HEK293 (cell line): ENCODE results near the gene ZNF573.

ENCODE experiments used
- CTCF ChIA-PET: fragments of 350-600 bp; formaldehyde crosslinking; extraction: SDS; loops from one replicate; lab custom pipeline; 2021; ENCODE audit warnings: antibody characterized with exemption; lab: Yijun Ruan, JAX
- POLR2A ChIA-PET: fragments of 300-600 bp; formaldehyde crosslinking; extraction: SDS; loops from one replicate; lab custom pipeline; 2020; ENCODE audit warnings: antibody characterized with exemption, inconsistent platforms; lab: Yijun Ruan, JAX
- H3K27ac ChIP-seq: fragments of 200-500 bp; sonication (Bioruptor generic); 2 replicates; pipeline ENCODE4 v1.5.1; 2014; ENCODE audit warnings: low read depth, low read length, control low read depth, inconsistent platforms; ENCODE audit errors: extremely low read depth
- H3K36me3 ChIP-seq, 2 experiments: fragments of 200-500 bp in 1 of 2; sonication (Bioruptor generic) in 1 of 2; 1 replicate in 1 of 2; 2 replicates in 1 of 2; pipeline ENCODE4 v1.5.1; 2014 to 2017; ENCODE audit warnings: inconsistent platforms in 2 of 2, low read length in 2 of 2; ENCODE audit not compliant: control insufficient read depth in 2 of 2, insufficient read depth in 1 of 2
- H3K4me1 ChIP-seq: fragments of 200-500 bp; sonication (Bioruptor generic); 2 replicates; pipeline ENCODE4 v1.5.1; 2014; ENCODE audit warnings: mild to moderate bottlenecking, low read length, inconsistent platforms; ENCODE audit not compliant: control insufficient read depth, insufficient read depth
- H3K4me3 ChIP-seq: 2 replicates; pipeline ENCODE4 v1.5.1; 2011; ENCODE audit warnings: low read depth, mild to moderate bottlenecking, control low read depth, low read length, moderate library complexity
- H3K9me3 ChIP-seq: fragments of 200-500 bp; sonication (Bioruptor generic); 2 replicates; pipeline ENCODE4 v1.5.1; 2014; ENCODE audit warnings: low read depth, low read length, inconsistent platforms; ENCODE audit not compliant: control insufficient read depth, insufficient read depth
- RBAK ChIP-seq: fragments of 450-650 bp; formaldehyde crosslinking; IDR thresholded peaks from 2 replicates; pipeline ENCODE4 v1.5.1; 2016; ENCODE audit warnings: missing biosample characterization, missing genetic modification characterization
- REPIN1 ChIP-seq: fragments of 450-650 bp; formaldehyde crosslinking; IDR thresholded peaks from 2 replicates; pipeline ENCODE4 v1.5.1; 2017; ENCODE audit warnings: missing biosample characterization, missing genetic modification characterization, low read depth
- SCRT1 ChIP-seq: fragments of 450-650 bp; formaldehyde crosslinking; IDR thresholded peaks from 2 replicates; pipeline ENCODE4 v1.5.1; 2016; ENCODE audit warnings: missing biosample characterization, missing genetic modification characterization, borderline replicate concordance
- TCF7L2 ChIP-seq: IDR thresholded peaks from 2 replicates; pipeline ENCODE4 v1.6.1; 2011; ENCODE audit warnings: low read depth, mild to moderate bottlenecking, inconsistent platforms, low read length, moderate library complexity, borderline replicate concordance
- ZBTB8A ChIP-seq: fragments of 450-650 bp; formaldehyde crosslinking; IDR thresholded peaks from 2 replicates; pipeline ENCODE4 v1.5.1; 2016; ENCODE audit warnings: missing biosample characterization, missing genetic modification characterization
- ZNF138 ChIP-seq: fragments of 450-650 bp; formaldehyde crosslinking; IDR thresholded peaks from 2 replicates; pipeline ENCODE4 v1.5.1; 2016; ENCODE audit warnings: missing biosample characterization, missing genetic modification characterization, borderline replicate concordance
- ZNF169 ChIP-seq: fragments of 450-650 bp; formaldehyde crosslinking; IDR thresholded peaks from 2 replicates; pipeline ENCODE4 v1.5.1; 2016; ENCODE audit warnings: missing biosample characterization, missing genetic modification characterization
- ZNF24 ChIP-seq: fragments of 450-650 bp; formaldehyde crosslinking; IDR thresholded peaks from 2 replicates; pipeline ENCODE4 v1.5.1; 2016; ENCODE audit warnings: missing biosample characterization, missing genetic modification characterization
- ZNF416 ChIP-seq: fragments of 450-650 bp; formaldehyde crosslinking; IDR thresholded peaks from 2 replicates; pipeline ENCODE4 v1.5.1; 2016; ENCODE audit warnings: missing biosample characterization, missing genetic modification characterization
- ZNF560 ChIP-seq: fragments of 450-650 bp; formaldehyde crosslinking; IDR thresholded peaks from 2 replicates; pipeline ENCODE4 v1.5.1; 2017; ENCODE audit warnings: missing biosample characterization, missing genetic modification characterization, borderline replicate concordance
- ZNF610 ChIP-seq: fragments of 450-650 bp; formaldehyde crosslinking; IDR thresholded peaks from 2 replicates; pipeline ENCODE4 v1.5.1; 2016; ENCODE audit warnings: missing biosample characterization, missing genetic modification characterization, borderline replicate concordance
- ZNF76 ChIP-seq: fragments of 450-650 bp; formaldehyde crosslinking; IDR thresholded peaks from 2 replicates; pipeline ENCODE4; 2016; ENCODE audit warnings: low read depth, missing biosample characterization, missing genetic modification characterization, borderline replicate concordance
- TF ChIP-seq, protein P1 (sequence below): fragments of 450-650 bp; formaldehyde crosslinking; IDR thresholded peaks from 2 replicates; pipeline ENCODE4 v1.5.1; 2017; ENCODE audit warnings: missing biosample characterization, missing genetic modification characterization
- TF ChIP-seq, protein P2 (sequence below): fragments of 450-650 bp; formaldehyde crosslinking; IDR thresholded peaks from 2 replicates; pipeline ENCODE4 v1.5.1; 2016; ENCODE audit warnings: missing biosample characterization, missing genetic modification characterization, low read depth

Gene ZNF573

DNA sequence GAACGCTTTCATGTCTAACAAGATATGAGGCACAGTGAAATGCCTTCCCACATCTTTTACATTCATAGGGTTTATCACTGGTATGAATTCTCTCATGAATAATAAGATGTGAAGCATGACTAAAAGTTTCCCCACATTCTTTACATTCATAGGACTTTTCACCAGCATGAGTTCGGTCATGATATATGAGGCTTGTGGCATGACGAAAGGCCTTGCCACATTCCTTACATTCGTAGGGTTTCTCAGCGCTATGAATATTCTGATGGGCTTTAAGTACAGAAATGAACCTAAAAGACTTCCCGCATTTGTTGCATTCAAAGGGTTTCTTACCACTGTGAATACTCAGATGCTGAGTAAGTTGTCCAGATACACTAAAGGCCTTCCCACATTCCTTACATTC is 81.2 kb downstream of the ZNF573 start:
- POLR2A ChIA-PET, result no interaction called here

DNA sequence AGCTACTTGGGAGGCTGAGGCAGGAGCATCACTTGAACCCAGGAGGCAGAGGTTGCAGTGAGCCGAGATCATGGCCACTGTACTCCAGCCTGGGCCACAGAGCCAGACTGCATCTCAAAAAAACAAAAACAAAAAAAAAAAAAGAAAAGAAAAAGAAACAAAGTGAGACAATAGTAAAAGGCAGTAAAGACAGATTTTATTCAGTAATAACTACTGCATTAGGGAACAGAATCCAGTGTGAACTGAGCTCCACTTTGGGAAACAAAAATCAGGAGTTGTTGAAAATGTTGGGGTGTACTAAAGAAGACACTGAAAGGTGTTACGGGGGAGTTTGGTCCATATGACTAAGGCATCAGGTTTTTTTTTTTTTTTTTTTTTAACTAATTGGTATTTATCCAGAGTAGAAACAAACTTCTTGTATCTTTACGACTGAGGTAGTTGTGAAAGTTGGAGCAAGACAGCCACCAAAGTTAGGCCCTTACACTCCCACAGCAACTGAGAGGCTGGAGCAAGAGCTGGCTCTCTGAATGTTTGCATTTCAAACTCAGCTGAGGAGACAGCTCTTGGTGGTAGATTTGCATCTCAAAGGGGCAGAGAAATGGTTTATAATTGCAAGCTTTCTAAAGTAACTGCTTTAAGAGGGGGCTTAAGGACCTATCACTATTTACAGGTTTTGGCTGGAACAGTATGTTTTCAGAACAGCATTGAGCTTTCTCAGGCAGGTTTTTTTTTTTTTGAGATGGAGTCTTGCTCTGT is 84.1 kb downstream of the ZNF573 start:
- Histone ChIP-seq H3K9me3 (peaks cover 40% of the 10 kb centered on the region), H3K27ac (no peak overlapping the region), H3K36me3 (peaks cover 33 to 40% of the 10 kb centered on the region in 2 experiments), H3K4me3 (no peak overlapping the region), H3K4me1 (no peaks in the 10 kb centered on the region)
- ChIA-PET POLR2A (interaction anchor here (0.7 to 1.6 kb wide), 4 partner anchors 78 to 1061 kb away, joined by 4 to 6 read pairs (median 4); partner anchors contain the start of genes ZNF540, ZNF571 and ZNF573), CTCF (no interaction called here)
- TF ChIP-seq ZNF169 (tag by site-specific recombination) (peak; percentile 95), ZNF560 (tag by site-specific recombination) (peak; percentile 2; the same call in 1 of the 2 replicates), ZBTB8A (tag by site-specific recombination) (no peak)

More for the DNA sequence above, 81.2 kb downstream of the ZNF573 start:
- CTCF ChIA-PET, result no interaction called here
- Histone ChIP-seq H3K27ac (no peak overlapping the region), H3K4me3 (no peak overlapping the region), H3K4me1 (no peaks in the 10 kb centered on the region), H3K9me3 (peaks cover 39% of the 10 kb centered on the region), H3K36me3 (peaks cover 54 to 60% of the 10 kb centered on the region in 2 experiments)
- no peak for TF ChIP-seq REPIN1 (tag by site-specific recombination)
- TF ChIP-seq, protein P1, sequence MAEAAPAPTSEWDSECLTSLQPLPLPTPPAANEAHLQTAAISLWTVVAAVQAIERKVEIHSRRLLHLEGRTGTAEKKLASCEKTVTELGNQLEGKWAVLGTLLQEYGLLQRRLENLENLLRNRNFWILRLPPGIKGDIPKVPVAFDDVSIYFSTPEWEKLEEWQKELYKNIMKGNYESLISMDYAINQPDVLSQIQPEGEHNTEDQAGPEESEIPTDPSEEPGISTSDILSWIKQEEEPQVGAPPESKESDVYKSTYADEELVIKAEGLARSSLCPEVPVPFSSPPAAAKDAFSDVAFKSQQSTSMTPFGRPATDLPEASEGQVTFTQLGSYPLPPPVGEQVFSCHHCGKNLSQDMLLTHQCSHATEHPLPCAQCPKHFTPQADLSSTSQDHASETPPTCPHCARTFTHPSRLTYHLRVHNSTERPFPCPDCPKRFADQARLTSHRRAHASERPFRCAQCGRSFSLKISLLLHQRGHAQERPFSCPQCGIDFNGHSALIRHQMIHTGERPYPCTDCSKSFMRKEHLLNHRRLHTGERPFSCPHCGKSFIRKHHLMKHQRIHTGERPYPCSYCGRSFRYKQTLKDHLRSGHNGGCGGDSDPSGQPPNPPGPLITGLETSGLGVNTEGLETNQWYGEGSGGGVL (tag by site-specific recombination), result no peak
- no peak for TF ChIP-seq ZNF416
- no peak for TF ChIP-seq ZNF610 (tag by site-specific recombination)
- no peak for TF ChIP-seq SCRT1
- TF ChIP-seq ZNF138 (tag by site-specific recombination), result no peak
- TF ChIP-seq RBAK, result no peak
- TF ChIP-seq ZNF24 (tag by site-specific recombination), result no peak
- TF ChIP-seq, protein P2, sequence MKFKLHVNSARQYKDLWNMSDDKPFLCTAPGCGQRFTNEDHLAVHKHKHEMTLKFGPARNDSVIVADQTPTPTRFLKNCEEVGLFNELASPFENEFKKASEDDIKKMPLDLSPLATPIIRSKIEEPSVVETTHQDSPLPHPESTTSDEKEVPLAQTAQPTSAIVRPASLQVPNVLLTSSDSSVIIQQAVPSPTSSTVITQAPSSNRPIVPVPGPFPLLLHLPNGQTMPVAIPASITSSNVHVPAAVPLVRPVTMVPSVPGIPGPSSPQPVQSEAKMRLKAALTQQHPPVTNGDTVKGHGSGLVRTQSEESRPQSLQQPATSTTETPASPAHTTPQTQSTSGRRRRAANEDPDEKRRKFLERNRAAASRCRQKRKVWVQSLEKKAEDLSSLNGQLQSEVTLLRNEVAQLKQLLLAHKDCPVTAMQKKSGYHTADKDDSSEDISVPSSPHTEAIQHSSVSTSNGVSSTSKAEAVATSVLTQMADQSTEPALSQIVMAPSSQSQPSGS (tag by site-specific recombination), result no peak
- no peak for TF ChIP-seq TCF7L2

DNA sequence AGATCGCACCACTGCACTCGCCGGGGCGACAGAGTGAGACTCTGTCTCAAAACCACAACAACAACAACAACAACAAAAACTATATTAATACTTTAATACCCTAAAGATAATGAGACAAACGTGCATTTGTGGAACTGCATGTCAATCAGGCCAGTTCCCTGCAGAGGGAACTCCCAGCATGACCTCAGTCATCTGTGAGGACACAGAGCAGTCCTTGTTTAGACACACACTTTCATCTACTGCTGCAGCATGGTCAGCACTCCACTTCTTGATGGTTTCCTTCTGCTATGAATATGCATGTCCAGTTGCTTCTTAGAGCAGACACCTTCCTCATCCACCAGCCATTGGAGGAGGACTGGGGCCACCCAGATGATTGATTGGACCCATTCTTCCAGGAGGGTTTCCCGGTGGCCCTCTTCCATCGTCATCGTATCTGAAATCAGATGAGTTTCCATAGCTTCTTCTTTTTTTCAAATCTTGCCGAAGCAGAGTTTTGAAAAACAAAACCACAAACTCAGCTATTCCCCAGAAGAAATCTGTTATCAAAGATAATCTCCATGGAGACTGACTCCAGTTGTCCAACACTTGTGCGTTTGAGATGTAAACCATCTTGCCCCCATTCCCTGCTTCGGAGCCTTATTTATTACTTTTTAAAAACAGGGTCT is 86.3 kb downstream of the ZNF573 start:
- ChIA-PET CTCF (interaction anchor here (0.6 to 1.0 kb wide), 2 partner anchors 14 to 914 kb away, joined by 3 read pairs; no protein-coding TSS in a partner anchor), POLR2A (no interaction called here)
- H3K9me3 ChIP-seq, result peaks cover 19% of the 10 kb centered on the region
- H3K27ac ChIP-seq, result no peak overlapping the region
- peaks cover 11 to 18% of the 10 kb centered on the region in 2 experiments for H3K36me3 ChIP-seq
- no peaks in the 10 kb centered on the region for H3K4me1 ChIP-seq
- TF ChIP-seq ZNF76 (tag by site-specific recombination) (no peak), ZNF169 (tag by site-specific recombination) (peak; percentile 64; the same call in 1 of the 2 replicates)
- no peak overlapping the region for H3K4me3 ChIP-seq
